ENCODE measurements around the gene NKAIN4.

Gene NKAIN4

GRCh38 chr20:63284083-63284440 is 29.8 kb upstream of the NKAIN4 start:
- Histone ChIP-seq H4K20me1 (peaks cover 29% of the 10 kb centered on the region), H3K4me1 (peaks cover 100% of the 10 kb centered on the region), H3K27me3 (no peaks in the 10 kb centered on the region), H3K9me3 (no peaks in the 10 kb centered on the region), H3K4me2 (peak overlapping the region; percentile 93), H3K27ac (peak overlapping the region; percentile 90), H3K9ac (peak overlapping the region; percentile 82), H3K36me3 (peaks cover 74% of the 10 kb centered on the region), H3K4me3 (peak overlapping the region; percentile 67)
- no peak for TF ChIP-seq Cebpa-rat (IDR thresholded peaks at IDR 0.05)

GRCh38 chr20:63283397-63284082 is 29.3 kb upstream of the NKAIN4 start:
- H3K4me2 ChIP-seq = peak overlapping the region; percentile 93
- peaks cover 100% of the 10 kb centered on the region for H3K4me1 ChIP-seq
- peaks cover 74% of the 10 kb centered on the region for H3K36me3 ChIP-seq
- peak overlapping the region; percentile 90 for H3K27ac ChIP-seq
- H3K27me3 ChIP-seq = no peaks in the 10 kb centered on the region
- no peak for TF ChIP-seq Cebpa-rat (IDR thresholded peaks at IDR 0.05)
- peak overlapping the region; percentile 67 for H3K4me3 ChIP-seq
- peaks cover 24% of the 10 kb centered on the region for H4K20me1 ChIP-seq
- H3K9me3 ChIP-seq = no peaks in the 10 kb centered on the region
- H3K9ac ChIP-seq = peak overlapping the region; percentile 69

GRCh38 chr20:63282946-63283345 is 28.7 kb upstream of the NKAIN4 start:
- Histone ChIP-seq H3K4me1 (peaks cover 100% of the 10 kb centered on the region), H3K36me3 (peaks cover 73% of the 10 kb centered on the region), H3K27ac (peak overlapping the region; percentile 90), H3K4me3 (peak overlapping the region; percentile 67), H3K9ac (peak overlapping the region; percentile 69), H3K27me3 (no peaks in the 10 kb centered on the region), H3K4me2 (peak overlapping the region; percentile 93), H4K20me1 (peaks cover 22% of the 10 kb centered on the region; the same call in 1 of the 2 replicates), H3K9me3 (no peaks in the 10 kb centered on the region)
- TF ChIP-seq Cebpa-rat (IDR thresholded peaks at IDR 0.05) = no peak

- Histone ChIP-seq H3K27me3 (no peaks in the 10 kb centered on the region), H3K4me3 (peak overlapping the region; percentile 8; the same call in 1 of the 2 replicates), H3K36me3 (peaks cover 73% of the 10 kb centered on the region), H3K9ac (peak overlapping the region; percentile 69), H3K9me3 (no peaks in the 10 kb centered on the region), H4K20me1 (peaks cover 28% of the 10 kb centered on the region), H3K4me1 (peaks cover 96% of the 10 kb centered on the region), H3K4me2 (peak overlapping the region; percentile 93), H3K27ac (peak overlapping the region; percentile 90)
- TF ChIP-seq Cebpa-rat (IDR thresholded peaks at IDR 0.05) = no peak
Observed at GRCh38 chr20:63281742-63282665, 27.7 kb upstream of the NKAIN4 start.

- H4K20me1 ChIP-seq = peaks cover 35% of the 10 kb centered on the region
- peak overlapping the region; percentile 93 for H3K4me2 ChIP-seq
- peaks cover 75% of the 10 kb centered on the region for H3K36me3 ChIP-seq
Observed at GRCh38 chr20:63280929-63281545, 26.8 kb upstream of the NKAIN4 start.

GRCh38 chr20:63280371-63280770 is 26.1 kb upstream of the NKAIN4 start:
- no peak for TF ChIP-seq Cebpa-rat (IDR thresholded peaks at IDR 0.05)
- Histone ChIP-seq H3K27ac (peak overlapping the region; percentile 90), H3K4me1 (peaks cover 81% of the 10 kb centered on the region), H4K20me1 (peaks cover 36% of the 10 kb centered on the region), H3K36me3 (peaks cover 75% of the 10 kb centered on the region), H3K4me2 (peak overlapping the region; percentile 93), H3K27me3 (no peaks in the 10 kb centered on the region), H3K9me3 (no peaks in the 10 kb centered on the region), H3K4me3 (0 out of 2 replicates have a peak overlapping the region, but pooled peaks have one; percentile 29), H3K9ac (peak overlapping the region; percentile 57)

More at GRCh38 chr20:63280929-63281545, 26.8 kb upstream of the NKAIN4 start:
- Histone ChIP-seq H3K27me3 (no peaks in the 10 kb centered on the region), H3K9me3 (no peaks in the 10 kb centered on the region), H3K9ac (peak overlapping the region; percentile 69), H3K4me1 (peaks cover 87% of the 10 kb centered on the region), H3K27ac (peak overlapping the region; percentile 90), H3K4me3 (peak overlapping the region; percentile 29; the same call in 1 of the 2 replicates)
- TF ChIP-seq Cebpa-rat (IDR thresholded peaks at IDR 0.05) = no peak

GRCh38 chr20:63279931-63280330 is 25.7 kb upstream of the NKAIN4 start:
- H3K36me3 ChIP-seq = peaks cover 80% of the 10 kb centered on the region
- peak overlapping the region; percentile 57 for H3K9ac ChIP-seq
- peaks cover 81% of the 10 kb centered on the region for H3K4me1 ChIP-seq
- H3K4me3 ChIP-seq = no peak overlapping the region
- H4K20me1 ChIP-seq = peaks cover 40% of the 10 kb centered on the region
- H3K4me2 ChIP-seq = peak overlapping the region; percentile 93
- no peaks in the 10 kb centered on the region for H3K27me3 ChIP-seq
- peak overlapping the region; percentile 90 for H3K27ac ChIP-seq
- no peaks in the 10 kb centered on the region for H3K9me3 ChIP-seq
- no peak for TF ChIP-seq Cebpa-rat (IDR thresholded peaks at IDR 0.05)

GRCh38 chr20:63278661-63279060 is 24.4 kb upstream of the NKAIN4 start:
- H4K20me1 ChIP-seq = peaks cover 52% of the 10 kb centered on the region
- H3K9me3 ChIP-seq = no peaks in the 10 kb centered on the region
- peak overlapping the region; percentile 35; the same call in 1 of the 2 replicates for H3K27ac ChIP-seq
- H3K9ac ChIP-seq = no peak overlapping the region
- H3K4me2 ChIP-seq = peak overlapping the region; percentile 93
- no peak overlapping the region for H3K4me3 ChIP-seq
- peaks cover 81% of the 10 kb centered on the region for H3K4me1 ChIP-seq
- peaks cover 85% of the 10 kb centered on the region for H3K36me3 ChIP-seq
- no peak for TF ChIP-seq Cebpa-rat (IDR thresholded peaks at IDR 0.05)
- H3K27me3 ChIP-seq = no peaks in the 10 kb centered on the region

- H4K20me1 ChIP-seq = peaks cover 59% of the 10 kb centered on the region
- peak overlapping the region; percentile 93 for H3K4me2 ChIP-seq
- peaks cover 76% of the 10 kb centered on the region for H3K4me1 ChIP-seq
- H3K4me3 ChIP-seq = no peak overlapping the region
- H3K27ac ChIP-seq = peak overlapping the region; percentile 44
- H3K27me3 ChIP-seq = no peaks in the 10 kb centered on the region
- TF ChIP-seq Cebpa-rat (IDR thresholded peaks at IDR 0.05) = no peak
- peaks cover 75% of the 10 kb centered on the region for H3K36me3 ChIP-seq
- no peak overlapping the region for H3K9ac ChIP-seq
- no peaks in the 10 kb centered on the region for H3K9me3 ChIP-seq
Observed at GRCh38 chr20:63277466-63278272, 23.4 kb upstream of the NKAIN4 start.
